Esophagus muscularis mucosa (tissue), 4 donors: Measurements from ENCODE around the gene FOLR2. TPM values are rescaled to one million over a fixed set of nuclear protein-coding genes. Genes with fewer than 3 reads are reported as not detected.
"Not testable (repeated sequence)": the region's sequence is repeated elsewhere in the genome, so short reads cannot be mapped to it uniquely, and the experiment has no call there.

Experiments used
- DNase-seq: peaks from one replicate; pipeline ENCODE4 v3.0.0-alpha.2; 2017; ENCODE audit errors: extremely low spot score
- H3K27ac ChIP-seq, 4 donors: fragments of 200-600 bp; sonication (generic); replicated peaks in 1 of 4; 1 replicate in 3 of 4; 2 replicates in 1 of 4; pipeline ENCODE4 v1.5.1; 2016 to 2019; ENCODE audit warnings: mild to moderate bottlenecking in 1 of 4
- H3K27me3 ChIP-seq, 4 donors: fragments of 200-600 bp; sonication (generic); one replicate each; pipeline versions ENCODE4 v1.5.1 to v1.6.0; 2016 to 2019
- H3K36me3 ChIP-seq, 4 donors: fragments of 200-600 bp; sonication (generic); one replicate each; pipeline ENCODE4 v1.5.1; 2016 to 2019
- H3K4me1 ChIP-seq, 4 donors: fragments of 200-600 bp; sonication (generic); one replicate each; pipeline ENCODE4 v1.5.1; 2016 to 2019
- H3K4me3 ChIP-seq, 4 donors: fragments of 200-600 bp; sonication (generic); 1 replicate in 2 of 4; 2 replicates in 2 of 4; pipeline ENCODE4 v1.5.1; 2016 to 2019; ENCODE audit warnings: mild to moderate bottlenecking in 4 of 4, moderate library complexity in 1 of 4
- H3K9me3 ChIP-seq, 4 donors: fragments of 200-600 bp; sonication (generic); 1 replicate in 3 of 4; 2 replicates in 1 of 4; pipeline ENCODE4 v1.5.1; 2016 to 2019
- CTCF ChIP-seq, 3 experiments: fragments of 200-600 bp in 2 of 3; fragments of 450-650 bp in 1 of 3; sonication (generic) in 2 of 3; IDR thresholded peaks; one replicate each; pipeline ENCODE4 v1.5.1; 2017 to 2019; ENCODE audit warnings: antibody characterized with exemption in 3 of 3, mild to moderate bottlenecking in 2 of 3, moderate library complexity in 1 of 3
- EP300 ChIP-seq: sonication (generic); formaldehyde crosslinking; IDR thresholded peaks from one replicate; pipeline ENCODE4 v1.6.1; 2017; ENCODE audit warnings: antibody characterized with exemption
- POLR2A ChIP-seq: fragments of 450-650 bp; IDR thresholded peaks from one replicate; pipeline ENCODE4 v1.6.1; 2017; ENCODE audit warnings: antibody characterized with exemption, moderate library complexity, mild to moderate bottlenecking, low read depth
- POLR2AphosphoS5 ChIP-seq, 2 donors: sonication (generic); formaldehyde crosslinking; IDR thresholded peaks; one replicate each; pipeline ENCODE4 v1.6.1; 2017; ENCODE audit warnings: antibody characterized with exemption in 2 of 2
- WGBS: methylation state at CpG from one replicate; pipeline ENCODE4 v1.1.5; 2018; 5-methylcytosine and 5-hydroxymethylcytosine counted together
- intact Hi-C: fragments of 100-400 bp; cut with DNase I; formaldehyde crosslinking; loops from one replicate; pipeline ENCODE4 v1.15.1; 2023
- total RNA-seq, 4 donors: library from RNA; depleted of rRNA; stranded (reverse); fragments of >200 nt; gene quantifications; one replicate each; pipeline versions ENCODE4 v1.1.0 to v1.2.1, GENCODE V29; 2016

The FOLR2 gene
- total RNA-seq: 10 to 100 TPM; 26.6 to 78.7 (median 33.1) TPM

GRCh38 chr11:72216638-72217037 is at the start of gene FOLR2:
FOLR2 (plus strand) TSS chr11:72216794; CDS start chr11:72218585, 1,791 bp downstream.
- WGBS: 73% methylated on average over 6 of the region's 6 CpGs

GRCh38 chr11:72169046-72169555 is 47.5 kb upstream of the FOLR2 start:
- H3K4me3 ChIP-seq, H3K9me3 ChIP-seq, DNase-seq, H3K27ac ChIP-seq, H3K27me3 ChIP-seq, H3K4me1 ChIP-seq, intact Hi-C loops, H3K36me3 ChIP-seq: not testable (repeated sequence)
- WGBS: 93% methylated on average over 5 of the region's 5 CpGs

More at GRCh38 chr11:72216638-72217037, at the start of gene FOLR2:
- no peak for DNase-seq
- no peaks in the 10 kb centered on the region for H3K9me3 ChIP-seq
- intact Hi-C loops: no loop called here
- H3K4me1 ChIP-seq: peaks cover 0 to 1% (median under 1%) of the 10 kb centered on the region in 4 donors
- no peaks in the 10 kb centered on the region for H3K36me3 ChIP-seq
- H3K4me3 ChIP-seq: peak within 1 kb of the TSS; percentile 5 to 38 (median 22)
- TF ChIP-seq POLR2AphosphoS5 (IDR thresholded peaks at IDR 0.05): no peak
- no peak for TF ChIP-seq CTCF (IDR thresholded peaks at IDR 0.05)
- no peak for TF ChIP-seq EP300
- TF ChIP-seq POLR2A: no peak
- H3K27me3 ChIP-seq: peaks cover 0 to 6% (median 0%) of the 10 kb centered on the region in 4 donors
- H3K27ac ChIP-seq: peak within 1 kb of the TSS in 1 of 4 donors; percentile 11

- H3K36me3 ChIP-seq, H3K27me3 ChIP-seq, DNase-seq, H3K27ac ChIP-seq, H3K4me3 ChIP-seq, H3K4me1 ChIP-seq, H3K9me3 ChIP-seq, intact Hi-C loops: not testable (repeated sequence)
- WGBS: 80% methylated on average over 3 of the region's 3 CpGs
Observed at GRCh38 chr11:72169754-72170153, 46.8 kb upstream of the FOLR2 start.

GRCh38 chr11:72172043-72172442 is 44.6 kb upstream of the FOLR2 start:
- DNase-seq, H3K27me3 ChIP-seq, H3K4me3 ChIP-seq, intact Hi-C loops, H3K36me3 ChIP-seq, H3K9me3 ChIP-seq, H3K27ac ChIP-seq, H3K4me1 ChIP-seq: not testable (repeated sequence)
- 81% methylated on average over 4 of the region's 4 CpGs for WGBS

GRCh38 chr11:72173291-72173690 is 43.3 kb upstream of the FOLR2 start:
- WGBS: 67% methylated on average over 3 of the region's 3 CpGs
- no peaks in the 10 kb centered on the region for H3K9me3 ChIP-seq
- no peaks in the 10 kb centered on the region for H3K27me3 ChIP-seq
- DNase-seq: no peak
- intact Hi-C loops: no loop called here
- no peak overlapping the region for H3K4me3 ChIP-seq
- no peak for TF ChIP-seq POLR2AphosphoS5 (IDR thresholded peaks at IDR 0.05)
- TF ChIP-seq EP300: no peak
- no peak for TF ChIP-seq POLR2A
- no peak for TF ChIP-seq CTCF (IDR thresholded peaks at IDR 0.05)
- H3K27ac ChIP-seq: no peak overlapping the region
- H3K4me1 ChIP-seq: no peaks in the 10 kb centered on the region
- no peaks in the 10 kb centered on the region for H3K36me3 ChIP-seq

GRCh38 chr11:72174302-72175070 is 42.1 kb upstream of the FOLR2 start:
- H3K4me3 ChIP-seq: no peak overlapping the region
- WGBS: 75% methylated on average over 4 of the region's 8 CpGs
- intact Hi-C loops: no loop called here

More at GRCh38 chr11:72174302-72175070, 42.1 kb upstream of the FOLR2 start:
- no peaks in the 10 kb centered on the region for H3K27me3 ChIP-seq
- TF ChIP-seq EP300 (no peak), POLR2AphosphoS5 (IDR thresholded peaks at IDR 0.05) (no peak), CTCF (IDR thresholded peaks at IDR 0.05) (no peak), POLR2A (no peak)
- no peaks in the 10 kb centered on the region for H3K9me3 ChIP-seq
- no peaks in the 10 kb centered on the region for H3K4me1 ChIP-seq
- no peak for DNase-seq
- no peak overlapping the region for H3K27ac ChIP-seq
- no peaks in the 10 kb centered on the region for H3K36me3 ChIP-seq
